PC-9 (cell line): ENCODE results near the gene GPATCH1.

Experiments used
- CTCF ChIP-seq: fragments of 200-600 bp; sonication (generic); conservative IDR thresholded peaks from 2 replicates; pipeline ENCODE4 v1.6.1; 2017; ENCODE audit warnings: mixed run types, antibody characterized with exemption, mild to moderate bottlenecking, moderate library complexity
- EZH2 ChIP-seq: fragments of 200-600 bp; sonication (generic); IDR thresholded peaks from 2 replicates; pipeline ENCODE4 v1.8.0; 2017; ENCODE audit warnings: antibody characterized with exemption, low read depth

GRCh38 chr19:33052352-33052972, 28.5 kb upstream of the GPATCH1 start:
- TF ChIP-seq CTCF (no peak), EZH2 (no peak)
